Measurements from ENCODE around the gene HDAC4.
"Not testable (repeated sequence)": the region's sequence is repeated elsewhere in the genome, so short reads cannot be mapped to it uniquely, and the experiment has no call there.

The HDAC4 gene

DNA sequence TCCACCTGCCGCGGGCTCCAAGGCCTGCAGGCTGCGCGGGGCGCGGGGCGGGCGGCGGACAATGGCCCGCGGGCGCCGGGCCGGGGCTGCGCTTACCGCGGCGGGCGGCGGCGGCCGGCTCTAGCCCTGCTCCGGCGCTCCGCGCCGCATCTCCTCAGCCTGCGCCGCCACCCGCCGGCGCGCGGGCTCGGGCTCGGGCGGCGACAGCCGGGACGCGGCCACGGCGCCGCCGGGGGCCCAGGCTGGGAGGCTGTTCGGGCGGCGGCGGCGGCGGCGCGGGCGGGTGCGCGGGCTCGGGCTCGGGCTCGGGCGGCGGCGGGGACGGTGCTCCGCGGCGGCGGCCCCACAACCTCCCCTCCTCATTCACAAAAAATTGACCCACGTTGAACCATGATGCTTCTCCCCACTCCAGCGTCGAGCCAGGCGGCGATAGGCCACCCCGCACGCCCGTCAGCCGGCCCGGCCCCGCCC, at the start of gene HDAC4:
Gene HDAC4, minus strand, starts transcription at position 425 of the 471 bp plus-strand sequence. CDS start 48,321 bp downstream, outside the sequence.
- peaks cover 49% of the 10 kb centered on the region for H3K4me1 Mint-ChIP-seq
- peaks cover 0 to 6% of the 10 kb centered on the region in 2 donors for H3K9me3 Mint-ChIP-seq
- ATAC-seq (peak; percentile 83), DNase-seq (peak in 1 of 2 donors; percentile 22)
- H3K4me3 Mint-ChIP-seq = peak within 1 kb of the TSS; percentile 95
- peaks cover 14% of the 10 kb centered on the region for H3K27me3 Mint-ChIP-seq
- peak within 1 kb of the TSS; percentile 99 to 100 for H3K27ac Mint-ChIP-seq

- not testable (repeated sequence) for DNase-seq, H3K27ac Mint-ChIP-seq, ATAC-seq, H3K4me3 Mint-ChIP-seq, H3K27me3 Mint-ChIP-seq, H3K4me1 Mint-ChIP-seq
- H3K9me3 Mint-ChIP-seq = peaks cover 23 to 29% of the 10 kb centered on the region in 2 donors
Measured at GRCh38 chr2:239449468-239449867, 48.6 kb upstream of the HDAC4 start.

DNA sequence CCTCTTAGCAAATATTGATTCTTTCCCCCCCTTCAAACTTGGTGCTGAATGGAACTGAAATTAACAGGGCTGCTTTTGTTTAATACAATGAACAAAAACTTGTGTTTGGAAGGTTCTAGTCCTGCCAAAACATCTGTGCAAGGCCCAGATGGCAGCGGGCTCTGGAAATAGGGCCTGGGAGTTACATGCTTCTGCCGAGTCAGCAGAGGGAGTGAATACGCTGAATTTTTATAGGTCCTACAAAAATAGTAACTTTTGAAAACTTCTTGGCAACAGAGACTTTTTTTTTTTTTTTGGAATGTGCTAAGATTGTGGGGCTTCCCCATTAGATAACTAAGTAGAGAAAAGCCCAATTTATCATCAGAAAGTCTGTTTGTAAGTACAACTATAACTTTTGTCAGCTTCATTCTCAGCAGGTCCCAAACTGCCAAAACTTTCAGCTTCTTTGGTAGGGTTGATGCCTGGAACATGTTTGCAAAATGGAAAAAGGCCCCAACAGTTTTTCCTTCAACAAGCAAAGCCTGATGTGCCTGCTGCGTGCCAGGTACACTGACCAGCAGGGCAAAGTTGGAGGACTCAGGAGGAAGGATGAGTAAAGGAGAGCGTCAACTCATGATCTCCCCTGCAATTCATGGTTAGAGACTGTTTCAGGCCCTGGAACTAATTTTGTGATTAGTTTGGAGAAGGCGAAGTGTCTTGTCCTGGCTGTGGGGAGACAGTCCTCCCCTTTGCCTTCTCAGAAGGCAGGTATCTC, 45.1 kb upstream of the HDAC4 start:
- peaks cover 11% of the 10 kb centered on the region for H3K4me1 Mint-ChIP-seq
- ATAC-seq (no peak), DNase-seq (no peak)
- no peak overlapping the region for H3K4me3 Mint-ChIP-seq
- peaks cover 32% of the 10 kb centered on the region for H3K27me3 Mint-ChIP-seq
- peaks cover 3 to 4% of the 10 kb centered on the region in 2 donors for H3K9me3 Mint-ChIP-seq
- H3K27ac Mint-ChIP-seq = no peak overlapping the region

GRCh38 chr2:239444626-239445577, 44.1 kb upstream of the HDAC4 start:
- no peak overlapping the region for H3K4me3 Mint-ChIP-seq
- ATAC-seq (no peak), DNase-seq (no peak)
- H3K4me1 Mint-ChIP-seq = peaks cover 19% of the 10 kb centered on the region
- no peaks in the 10 kb centered on the region for H3K9me3 Mint-ChIP-seq
- H3K27me3 Mint-ChIP-seq = peaks cover 42% of the 10 kb centered on the region
- no peak overlapping the region for H3K27ac Mint-ChIP-seq

DNA sequence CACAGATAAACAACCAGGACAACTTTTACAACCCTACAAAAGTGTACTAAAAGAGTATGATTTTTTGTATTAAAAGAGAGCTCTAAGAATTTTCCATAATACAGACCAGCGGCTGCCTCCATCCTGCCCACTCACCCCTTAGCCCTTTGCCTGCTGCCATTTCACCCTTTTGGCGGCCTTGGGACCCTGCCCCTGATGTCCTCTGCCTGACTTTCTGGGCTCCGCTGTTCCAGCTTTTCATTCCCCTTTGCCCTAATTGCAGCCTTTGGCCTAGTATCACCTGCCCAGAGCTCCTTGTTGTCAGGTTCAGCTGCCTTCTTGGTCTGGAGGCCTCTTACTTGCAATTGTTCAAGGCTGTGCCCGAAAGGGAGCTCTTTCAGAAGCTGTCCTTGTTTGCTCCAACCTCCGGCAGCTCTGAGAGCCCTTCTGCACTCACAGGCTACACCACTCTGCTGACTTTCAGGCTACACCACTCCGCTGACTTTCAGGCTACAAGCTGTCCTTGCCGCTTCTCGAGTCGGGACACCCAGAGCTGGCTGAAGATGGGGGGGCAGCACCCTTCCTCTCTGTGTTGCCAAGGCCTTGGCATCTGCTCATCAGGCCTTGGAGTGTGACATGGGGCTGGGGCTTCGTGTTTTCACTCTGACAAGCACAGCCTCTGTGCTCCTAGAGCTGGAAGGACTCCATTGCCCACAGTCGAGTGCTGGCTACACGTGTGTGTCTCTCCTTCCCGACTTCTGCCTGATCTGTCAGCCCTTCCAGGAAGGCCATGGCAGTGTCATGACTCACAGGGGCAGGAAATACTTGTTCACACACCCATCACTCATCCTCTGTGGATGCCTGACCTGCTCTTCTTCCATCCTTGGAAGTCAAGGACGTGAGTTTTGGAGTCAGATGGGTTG, 43.1 kb upstream of the HDAC4 start:
- DNase-seq = no peak
- no peak overlapping the region for H3K27ac Mint-ChIP-seq
- no peak for ATAC-seq
- peaks cover 52% of the 10 kb centered on the region for H3K27me3 Mint-ChIP-seq
- peaks cover 19% of the 10 kb centered on the region for H3K4me1 Mint-ChIP-seq
- no peaks in the 10 kb centered on the region for H3K9me3 Mint-ChIP-seq
- H3K4me3 Mint-ChIP-seq = no peak overlapping the region

GRCh38 chr2:239443102-239443620, 42.3 kb upstream of the HDAC4 start:
- peaks cover 19% of the 10 kb centered on the region for H3K4me1 Mint-ChIP-seq
- H3K27me3 Mint-ChIP-seq = peaks cover 55% of the 10 kb centered on the region
- no peak overlapping the region for H3K4me3 Mint-ChIP-seq
- no peak overlapping the region for H3K27ac Mint-ChIP-seq
- ATAC-seq (no peak), DNase-seq (no peak)
- no peaks in the 10 kb centered on the region for H3K9me3 Mint-ChIP-seq

DNA sequence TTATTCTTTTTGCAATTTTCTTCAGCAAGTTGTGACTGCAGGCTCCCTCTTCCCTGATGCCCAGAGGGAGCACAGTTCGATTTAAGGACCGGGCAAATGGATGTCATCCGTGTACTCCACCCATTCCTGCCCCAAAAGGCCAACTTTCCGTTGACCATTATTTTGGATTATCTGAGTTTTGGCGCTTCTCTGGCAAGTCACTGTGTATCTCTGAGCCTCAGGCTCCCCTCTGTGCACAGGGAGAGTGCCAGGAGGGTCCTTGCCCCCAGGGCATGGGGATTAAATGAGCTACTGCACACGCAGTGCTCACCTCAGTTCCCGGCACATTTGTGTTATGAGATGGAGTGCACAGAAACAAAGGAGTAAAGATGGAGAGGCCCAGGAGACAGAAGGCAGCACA, 41.4 kb upstream of the HDAC4 start:
- no peak for DNase-seq
- H3K27me3 Mint-ChIP-seq = peaks cover 55% of the 10 kb centered on the region
- H3K27ac Mint-ChIP-seq = no peak overlapping the region
- peaks cover 19% of the 10 kb centered on the region for H3K4me1 Mint-ChIP-seq
- H3K9me3 Mint-ChIP-seq = no peaks in the 10 kb centered on the region
- H3K4me3 Mint-ChIP-seq = no peak overlapping the region
- no peak for ATAC-seq

- DNase-seq = no peak
- Mint-ChIP-seq H3K4me1 (peaks cover 19% of the 10 kb centered on the region), H3K27me3 (peaks cover 55% of the 10 kb centered on the region), H3K27ac (no peak overlapping the region), H3K4me3 (peak overlapping the region; percentile 61 to 67), H3K9me3 (no peaks in the 10 kb centered on the region)
- ATAC-seq = peak; percentile 40
Measured at GRCh38 chr2:239441261-239442078, 40.6 kb upstream of the HDAC4 start.

- Mint-ChIP-seq H3K4me1 (peaks cover 19% of the 10 kb centered on the region), H3K4me3 (peak overlapping the region in 1 of 2 donors; percentile 61), H3K9me3 (no peaks in the 10 kb centered on the region), H3K27ac (peak overlapping the region in 1 of 2 donors; percentile 44), H3K27me3 (peaks cover 55% of the 10 kb centered on the region)
- ATAC-seq = no peak
- no peak for DNase-seq
Measured at GRCh38 chr2:239440511-239440959, 39.7 kb upstream of the HDAC4 start.

GRCh38 chr2:239439754-239440315, 39.0 kb upstream of the HDAC4 start:
- Mint-ChIP-seq H3K9me3 (no peaks in the 10 kb centered on the region), H3K27ac (no peak overlapping the region), H3K4me1 (peaks cover 19% of the 10 kb centered on the region), H3K4me3 (no peak overlapping the region), H3K27me3 (peaks cover 55% of the 10 kb centered on the region)
- ATAC-seq (no peak), DNase-seq (no peak)

- DNase-seq (no peak), ATAC-seq (no peak)
- Mint-ChIP-seq H3K27ac (no peak overlapping the region), H3K9me3 (peaks cover 0 to under 1% of the 10 kb centered on the region in 2 donors), H3K27me3 (peaks cover 53% of the 10 kb centered on the region), H3K4me3 (no peak overlapping the region), H3K4me1 (peaks cover 22% of the 10 kb centered on the region)
Measured at GRCh38 chr2:239438995-239439753, 38.4 kb upstream of the HDAC4 start.

DNA sequence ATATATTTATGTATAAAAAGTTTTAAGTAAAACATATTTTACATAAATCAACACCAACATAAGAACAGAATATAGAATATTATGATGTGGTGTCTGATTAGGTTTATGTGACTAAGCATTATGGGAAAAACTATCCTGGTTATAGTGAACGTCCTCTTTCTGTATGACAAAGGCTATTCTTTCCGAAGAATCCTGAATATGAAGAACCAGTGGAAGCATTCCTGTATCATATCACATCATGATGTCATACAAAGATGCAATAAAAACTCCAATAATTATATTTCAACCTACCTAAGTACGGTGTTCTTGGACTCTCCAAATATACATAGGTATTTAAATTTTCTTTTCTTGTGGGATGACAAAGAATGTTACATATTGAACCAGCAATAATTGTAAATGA, 37.5 kb upstream of the HDAC4 start:
- ATAC-seq = no peak
- Mint-ChIP-seq H3K9me3 (peaks cover 6 to 8% of the 10 kb centered on the region in 2 donors), H3K4me1 (peaks cover 30% of the 10 kb centered on the region), H3K27me3 (peaks cover 45% of the 10 kb centered on the region), H3K4me3 (no peak overlapping the region), H3K27ac (no peak overlapping the region)
- no peak for DNase-seq

DNA sequence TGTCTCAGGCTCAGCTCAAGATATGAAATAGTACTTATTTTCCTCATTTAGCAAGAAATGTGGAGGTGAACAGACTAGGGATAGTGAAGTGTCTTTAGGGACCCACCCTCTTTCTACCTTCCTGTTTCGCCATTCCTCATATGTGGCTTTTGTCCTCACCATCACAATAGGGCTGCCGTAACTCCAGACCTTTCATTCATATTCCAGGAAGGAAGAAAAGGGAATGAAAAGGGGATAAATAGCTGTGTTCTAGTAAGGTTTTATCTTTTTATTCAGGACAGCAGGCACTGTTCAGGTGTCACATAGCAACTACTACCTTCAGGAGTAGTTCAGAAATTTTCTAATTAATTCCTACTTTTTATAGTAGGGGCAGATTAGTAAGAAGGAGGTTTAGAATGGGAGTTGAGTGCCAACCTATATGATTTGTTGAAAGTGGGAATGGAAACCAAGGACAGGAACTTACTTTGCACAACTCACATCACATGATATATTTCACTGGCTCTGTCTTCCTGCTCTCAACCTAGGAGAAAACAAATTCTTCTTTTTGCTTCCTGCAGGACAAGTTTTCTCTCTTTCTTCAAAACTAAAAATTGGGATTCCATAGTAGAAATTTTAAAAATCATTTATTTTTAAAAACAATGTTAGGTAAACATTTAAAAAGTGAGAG, 36.0 kb upstream of the HDAC4 start:
- H3K4me3 Mint-ChIP-seq = no peak overlapping the region
- DNase-seq = no peak
- peaks cover 6 to 10% of the 10 kb centered on the region in 2 donors for H3K9me3 Mint-ChIP-seq
- H3K27me3 Mint-ChIP-seq = peaks cover 32% of the 10 kb centered on the region
- no peak overlapping the region for H3K27ac Mint-ChIP-seq
- peaks cover 27% of the 10 kb centered on the region for H3K4me1 Mint-ChIP-seq
- ATAC-seq = no peak

Data from stimulated activated naive CD8-positive, alpha-beta T cell treated with anti-CD3 and anti-CD28 coated beads, Interleukin-15, amount 100 ng/mL, for 72 hours (primary cell).